Sigmoid colon (tissue), 7 donors: Measurements from ENCODE around the gene FGGY. TPM values are rescaled to one million over a fixed set of nuclear protein-coding genes. Genes with fewer than 3 reads are reported as not detected.

ENCODE experiments used
- DNase-seq: peaks from one replicate; pipeline ENCODE4 v3.0.0-alpha.2; 2019
- H3K27ac ChIP-seq, 4 donors: fragments of 200-600 bp; sonication (generic); one replicate each; pipeline ENCODE4 v1.5.1; 2016 to 2019; ENCODE audit warnings: mild to moderate bottlenecking in 1 of 4
- H3K27me3 ChIP-seq, 3 donors: fragments of 200-600 bp; sonication (generic); one replicate each; pipeline ENCODE4 v1.5.1; 2019; ENCODE audit warnings: mild to moderate bottlenecking in 1 of 3
- H3K36me3 ChIP-seq, 4 donors: fragments of 200-600 bp; sonication (generic); one replicate each; pipeline ENCODE4 v1.5.1; 2016 to 2019
- H3K4me1 ChIP-seq, 4 donors: fragments of 200-600 bp; sonication (generic); one replicate each; pipeline ENCODE4 v1.5.1; 2017 to 2019
- H3K4me3 ChIP-seq, 4 donors: fragments of 200-600 bp; sonication (generic); one replicate each; pipeline ENCODE4 v1.5.1; 2017 to 2019; ENCODE audit warnings: mild to moderate bottlenecking in 2 of 4, moderate library complexity in 1 of 4
- H3K9me3 ChIP-seq, 4 donors: fragments of 200-600 bp in 3 of 4; sonication (generic) in 3 of 4; one replicate each; pipeline versions ENCODE4 v1.5.1 to v1.6.1; 2013 to 2019
- CTCF ChIP-seq, 4 experiments: fragments of 450-650 bp in 3 of 4; fragments of 200-600 bp in 1 of 4; IDR thresholded peaks; one replicate each; pipeline ENCODE4 v1.5.1; 2016 to 2019; ENCODE audit warnings: antibody characterized with exemption in 4 of 4, mild to moderate bottlenecking in 3 of 4, moderate library complexity in 2 of 4
- EP300 ChIP-seq, 4 donors: sonication (generic); formaldehyde crosslinking; IDR thresholded peaks; one replicate each; pipeline ENCODE4 v1.6.1; 2017; ENCODE audit warnings: antibody characterized with exemption in 4 of 4
- POLR2A ChIP-seq, 2 donors: fragments of 450-650 bp; IDR thresholded peaks; one replicate each; pipeline ENCODE4 v1.6.1; 2016; ENCODE audit warnings: antibody characterized with exemption in 2 of 2, mild to moderate bottlenecking in 2 of 2, moderate library complexity in 2 of 2
- POLR2AphosphoS5 ChIP-seq, 4 donors: sonication (generic); formaldehyde crosslinking; IDR thresholded peaks; one replicate each; pipeline ENCODE4 v1.6.1; 2017; ENCODE audit warnings: antibody characterized with exemption in 4 of 4
- WGBS, 2 donors: extraction: QIAGEN DNeasy Blood & Tissue Kit; methylation state at CpG; one replicate each; pipeline ENCODE4 v1.1.7; 2013; 5-methylcytosine and 5-hydroxymethylcytosine counted together
- intact Hi-C: fragments of 100-400 bp; cut with DNase I; formaldehyde crosslinking; loops from one replicate; pipeline ENCODE4 v1.15.1; 2023
- polyA plus RNA-seq, 3 donors: library from polyadenylated mRNA; stranded (reverse); fragments of 200-250 nt; gene quantifications; one replicate each; pipeline ENCODE4 v1.2.3, GENCODE V29; 2013
- total RNA-seq, 4 donors: library from RNA; depleted of rRNA; stranded (reverse); fragments of >200 nt; gene quantifications; one replicate each; pipeline ENCODE4 v1.1.0, GENCODE V29; 2016
- donor health status: healthy with polysubstance abuse.
- donor health status: Bipolar disorder and iron deficiency.
- donor health status: healthy.

The FGGY gene
- total and polyA plus RNA-seq, 7 donors, result 4.8 to 54.1 (median 20.5) TPM

GRCh38 chr1:59664166-59664565 lies 367.3 kb downstream of the FGGY start:
- Histone ChIP-seq H3K4me3 (no peak overlapping the region), H3K4me1 (no peaks in the 10 kb centered on the region), H3K9me3 (no peaks in the 10 kb centered on the region), H3K27ac (no peak overlapping the region), H3K27me3 (no peaks in the 10 kb centered on the region), H3K36me3 (no peaks in the 10 kb centered on the region)
- 91 to 93% methylated on average over 6 of the region's 6 CpGs for WGBS, 2 donors
- intact Hi-C loops, result no loop called here
- no peak for DNase-seq
- TF ChIP-seq CTCF (IDR thresholded peaks at IDR 0.05), result no peak
- TF ChIP-seq POLR2AphosphoS5 (IDR thresholded peaks at IDR 0.05), result no peak
- no peak for TF ChIP-seq EP300 (IDR thresholded peaks at IDR 0.05)
- TF ChIP-seq POLR2A (IDR thresholded peaks at IDR 0.05), result no peak

- H3K27me3 ChIP-seq, result no peaks in the 10 kb centered on the region
- WGBS, 2 donors, result 94 to 95% methylated on average over 1 of the region's 1 CpG
Observed at GRCh38 chr1:59666106-59666505, 369.2 kb downstream of the FGGY start.

GRCh38 chr1:59667020-59667419 lies 370.1 kb downstream of the FGGY start:
- Histone ChIP-seq H3K4me1 (peaks cover 0 to 14% (median 13%) of the 10 kb centered on the region in 4 donors), H3K9me3 (no peaks in the 10 kb centered on the region), H3K27ac (no peak overlapping the region), H3K4me3 (no peak overlapping the region), H3K36me3 (no peaks in the 10 kb centered on the region), H3K27me3 (no peaks in the 10 kb centered on the region)
- intact Hi-C loops, result no loop called here
- no peak for TF ChIP-seq POLR2A (IDR thresholded peaks at IDR 0.05)
- TF ChIP-seq CTCF (IDR thresholded peaks at IDR 0.05), result no peak
- TF ChIP-seq EP300 (IDR thresholded peaks at IDR 0.05), result no peak
- TF ChIP-seq POLR2AphosphoS5 (IDR thresholded peaks at IDR 0.05), result no peak
- WGBS, 2 donors, result 97% methylated on average over 3 of the region's 3 CpGs
- no peak for DNase-seq

More at GRCh38 chr1:59666106-59666505, 369.2 kb downstream of the FGGY start:
- DNase-seq, result no peak
- no peaks in the 10 kb centered on the region for H3K36me3 ChIP-seq
- peaks cover 0 to 14% (median 10%) of the 10 kb centered on the region in 4 donors for H3K4me1 ChIP-seq
- no peak for TF ChIP-seq POLR2A (IDR thresholded peaks at IDR 0.05)
- intact Hi-C loops, result no loop called here
- no peak overlapping the region for H3K4me3 ChIP-seq
- H3K27ac ChIP-seq, result no peak overlapping the region
- H3K9me3 ChIP-seq, result no peaks in the 10 kb centered on the region

GRCh38 chr1:59669752-59670312 lies 372.9 kb downstream of the FGGY start:
- WGBS, 2 donors, result 85 to 92% methylated on average over 9 of the region's 9 CpGs
- peak; percentile 82 for DNase-seq
- peaks cover 0 to 36% (median 32%) of the 10 kb centered on the region in 4 donors for H3K4me1 ChIP-seq

GRCh38 chr1:59670662-59671061 lies 373.8 kb downstream of the FGGY start:
- Histone ChIP-seq H3K27ac (peak overlapping the region; percentile 19 to 46 (median 36)), H3K9me3 (no peaks in the 10 kb centered on the region), H3K27me3 (no peaks in the 10 kb centered on the region), H3K4me1 (peaks cover 0 to 44% (median 39%) of the 10 kb centered on the region in 4 donors), H3K36me3 (no peaks in the 10 kb centered on the region), H3K4me3 (no peak overlapping the region)
- no peak for DNase-seq
- intact Hi-C loops, result no loop called here
- TF ChIP-seq POLR2AphosphoS5 (IDR thresholded peaks at IDR 0.05), result no peak
- no peak for TF ChIP-seq EP300 (IDR thresholded peaks at IDR 0.05)
- TF ChIP-seq POLR2A (IDR thresholded peaks at IDR 0.05), result no peak
- no peak for TF ChIP-seq CTCF (IDR thresholded peaks at IDR 0.05)
- WGBS, 2 donors, result 88 to 94% methylated on average over 1 of the region's 1 CpG

More at GRCh38 chr1:59669752-59670312, 372.9 kb downstream of the FGGY start:
- no peaks in the 10 kb centered on the region for H3K27me3 ChIP-seq
- no peak overlapping the region for H3K4me3 ChIP-seq
- TF ChIP-seq POLR2A (IDR thresholded peaks at IDR 0.05), result no peak
- TF ChIP-seq CTCF (IDR thresholded peaks at IDR 0.05), result no peak
- no peak for TF ChIP-seq EP300 (IDR thresholded peaks at IDR 0.05)
- TF ChIP-seq POLR2AphosphoS5 (IDR thresholded peaks at IDR 0.05), result peak in 2 of 4 donors; percentile 22 to 42
- intact Hi-C loops, result no loop called here
- H3K36me3 ChIP-seq, result no peaks in the 10 kb centered on the region
- peak overlapping the region; percentile 36 to 57 (median 42) for H3K27ac ChIP-seq
- H3K9me3 ChIP-seq, result no peaks in the 10 kb centered on the region
